Lung microvascular endothelial cell (primary cell): Measurements from ENCODE around the gene UBFD1. TPM values are rescaled to one million over a fixed set of nuclear protein-coding genes. Genes with fewer than 3 reads are reported as not detected.
A peak's percentile ranks its signal among the peaks of the same experiment; 100 is the strongest.
"Not testable (repeated sequence)": the region's sequence is repeated elsewhere in the genome, so short reads cannot be mapped to it uniquely, and the experiment has no call there.

Source experiments
- DNase-seq, 2 donors: peaks; one replicate each; pipeline versions ENCODE4 v3.0.0 to v3.0.0-alpha.2; 2010; ENCODE audit warnings: low read depth in 2 of 2
- total RNA-seq: library from RNA; depleted of rRNA; stranded (reverse); fragments of >200 nt; gene quantifications from 2 replicates; pipeline ENCODE4 v1.2.1, GENCODE V29; 2014

Gene UBFD1, protein sequence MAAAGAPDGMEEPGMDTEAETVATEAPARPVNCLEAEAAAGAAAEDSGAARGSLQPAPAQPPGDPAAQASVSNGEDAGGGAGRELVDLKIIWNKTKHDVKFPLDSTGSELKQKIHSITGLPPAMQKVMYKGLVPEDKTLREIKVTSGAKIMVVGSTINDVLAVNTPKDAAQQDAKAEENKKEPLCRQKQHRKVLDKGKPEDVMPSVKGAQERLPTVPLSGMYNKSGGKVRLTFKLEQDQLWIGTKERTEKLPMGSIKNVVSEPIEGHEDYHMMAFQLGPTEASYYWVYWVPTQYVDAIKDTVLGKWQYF
- 39.7 and 68.5 TPM in 2 replicates for total RNA-seq

DNA sequence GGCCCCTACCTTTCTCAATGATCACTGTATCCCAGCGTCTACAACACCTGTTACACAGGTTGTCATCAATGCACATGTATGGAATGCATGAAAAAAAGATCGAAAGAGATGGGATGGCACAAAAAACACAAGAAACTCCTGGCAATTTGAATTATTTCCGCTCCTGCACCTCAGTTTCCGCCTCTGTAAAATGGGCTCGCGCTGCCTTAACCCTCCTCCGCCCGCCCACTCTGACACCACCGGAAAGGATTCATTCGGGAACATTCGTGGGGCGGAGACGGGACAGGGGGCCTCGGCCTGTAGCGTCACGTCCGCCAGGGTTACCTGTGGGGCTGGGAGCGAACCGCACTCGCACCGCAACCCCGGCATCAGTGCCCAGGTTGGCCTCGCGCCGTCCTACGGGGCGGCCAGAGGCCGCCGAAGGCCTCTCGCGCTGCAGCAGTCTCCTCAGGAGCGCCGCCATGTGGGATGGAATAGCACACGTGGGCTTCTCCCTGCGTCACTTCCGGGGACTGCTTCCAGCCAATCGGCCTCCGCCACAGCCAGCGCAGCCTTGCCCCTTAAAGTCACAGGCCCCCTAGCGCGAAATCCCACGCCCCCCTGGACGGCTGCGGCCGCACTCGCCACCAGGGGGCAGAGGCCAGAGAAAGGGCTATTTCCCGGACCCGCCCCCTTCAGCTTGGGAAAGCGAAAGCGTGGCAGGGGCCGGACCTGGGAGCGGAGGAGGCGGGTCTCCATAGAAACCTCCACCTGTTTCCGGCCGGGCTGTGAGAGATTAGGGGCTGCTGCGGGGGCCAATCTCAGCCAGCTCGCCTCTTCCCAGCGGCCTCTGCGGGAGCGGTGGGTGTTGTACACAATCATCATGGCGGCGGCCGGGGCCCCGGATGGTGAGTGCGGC lies at the start of gene UBFD1, which contains the start of gene EARS2:
Gene UBFD1, plus strand, starts transcription at position 847 of the 898 bp plus-strand sequence. Its CDS starts 16 bp downstream, at position 863.
Gene EARS2, minus strand, starts transcription at position 470 of the 898 bp plus-strand sequence. Its CDS starts 7 bp downstream, at position 463.
- DNase-seq: peak; percentile 99

DNA sequence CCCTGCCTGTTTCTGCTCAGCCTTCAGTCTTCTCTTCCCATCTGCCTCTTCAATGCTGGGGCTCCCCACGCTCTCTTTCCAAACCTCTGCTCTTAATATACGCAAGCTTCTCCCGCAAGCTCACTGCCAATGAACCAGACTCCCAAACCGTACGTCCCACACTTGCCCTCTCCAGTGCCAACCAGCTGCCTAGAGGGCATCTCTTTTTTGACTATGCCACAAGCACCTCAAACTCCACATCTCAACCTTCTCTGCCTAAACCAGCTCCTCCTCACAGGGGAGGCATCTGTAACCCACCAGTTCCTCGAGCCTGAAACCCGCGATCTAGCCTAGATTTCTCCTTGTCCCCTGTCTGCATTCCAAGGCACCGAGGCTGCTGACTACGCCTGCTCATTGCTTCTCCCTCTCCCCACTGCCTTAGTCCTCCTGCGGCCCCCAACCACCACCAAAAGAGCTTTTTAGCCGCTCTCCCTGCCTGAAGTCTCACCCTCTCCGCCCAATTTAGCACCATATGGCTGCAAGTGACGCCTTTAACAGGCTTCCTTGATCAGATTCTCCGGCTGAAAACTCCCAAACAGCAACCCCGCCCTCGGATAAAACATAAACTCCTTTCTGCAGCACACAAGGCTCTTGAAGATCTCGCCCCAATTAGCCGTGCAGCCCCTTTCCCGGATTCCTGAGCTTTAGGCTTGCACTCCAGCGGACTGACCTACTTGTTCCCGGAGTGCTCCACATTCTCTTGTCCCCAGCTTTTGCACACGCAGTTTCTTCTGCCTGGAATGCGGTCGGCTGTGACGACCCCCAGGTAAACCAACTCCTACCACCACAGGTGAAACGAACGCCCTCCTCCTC lies 48.7 kb upstream of the UBFD1 start:
- DNase-seq: peak; percentile 16 to 27

DNA sequence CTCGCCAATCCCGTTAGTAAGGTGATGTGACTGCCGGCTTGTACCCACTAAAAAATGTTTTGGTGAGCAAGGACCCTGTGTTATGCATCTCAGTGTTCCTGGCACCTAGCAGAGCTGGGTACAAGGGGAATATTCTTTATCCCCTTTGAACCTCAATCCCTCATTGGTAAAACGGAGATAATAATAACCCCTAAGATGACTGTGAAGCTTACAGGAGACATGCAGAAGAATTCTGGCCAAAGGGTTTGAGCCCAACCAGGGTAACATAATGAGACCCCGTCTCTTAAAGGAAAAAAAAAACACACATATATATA lies 48.1 kb upstream of the UBFD1 start:
- DNase-seq: no peak

DNA sequence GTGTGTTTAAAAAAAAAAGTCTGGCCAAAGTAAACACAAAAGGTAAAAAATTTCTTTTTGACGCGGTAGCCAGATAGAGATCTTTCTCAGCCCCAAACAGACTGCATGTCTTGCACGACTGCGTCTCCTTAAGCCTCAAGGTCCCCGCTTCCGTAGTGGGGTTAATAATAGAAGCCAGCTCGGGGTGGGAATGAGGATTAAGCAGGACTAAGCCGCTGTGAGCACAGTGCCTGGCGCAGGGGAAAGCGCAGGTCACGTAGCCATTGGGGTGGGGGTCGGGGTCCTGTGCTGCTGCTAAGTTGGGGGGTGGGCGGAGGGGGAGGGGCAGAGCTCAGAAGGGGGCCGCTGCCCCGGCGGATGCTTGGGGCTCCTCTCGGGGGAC lies 47.8 kb upstream of the UBFD1 start:
- DNase-seq: peak in 1 of 2 donors; percentile 40

DNA sequence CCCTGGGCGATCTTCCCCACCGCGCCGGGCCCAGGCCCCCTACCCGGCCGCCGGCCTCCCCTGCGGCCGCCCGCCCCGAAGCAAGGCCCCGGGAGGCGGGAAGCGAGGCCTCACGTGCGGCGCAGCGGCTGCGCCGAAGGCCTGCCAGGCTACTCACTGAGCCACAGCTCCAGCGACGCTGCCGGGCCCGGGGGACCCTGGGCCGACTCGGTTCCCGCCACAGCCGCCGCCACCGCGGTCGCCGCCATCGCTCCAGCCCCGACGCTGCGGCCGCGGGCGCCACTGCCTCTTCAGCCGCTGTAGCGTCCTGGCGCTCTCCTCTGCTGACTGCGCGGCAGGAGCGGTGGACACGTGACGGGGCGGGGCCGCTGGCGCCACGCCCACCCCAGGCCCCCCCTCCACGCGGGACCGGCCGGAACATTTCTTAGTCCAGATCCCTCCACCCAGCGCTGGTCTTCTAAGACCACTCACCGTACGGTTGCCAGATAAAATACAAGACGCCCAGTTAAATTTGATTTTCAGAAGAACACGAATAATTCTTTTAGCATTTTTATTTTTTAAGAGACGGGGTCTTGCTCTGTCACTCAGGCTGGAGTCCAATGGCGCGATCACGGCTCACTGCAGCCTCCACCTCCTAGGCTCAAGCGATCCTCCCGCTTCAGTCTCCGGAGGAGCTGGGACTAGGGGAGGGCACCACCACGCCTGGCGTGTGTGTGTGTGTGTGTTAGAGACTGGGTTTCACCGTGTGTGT lies 47.2 kb upstream of the UBFD1 start, which contains the start of gene GGA2:
Gene GGA2, minus strand, starts transcription at position 331 of the 751 bp plus-strand sequence. Its CDS starts 83 bp downstream, at position 248.
- peak; percentile 87 to 90 for DNase-seq

DNA sequence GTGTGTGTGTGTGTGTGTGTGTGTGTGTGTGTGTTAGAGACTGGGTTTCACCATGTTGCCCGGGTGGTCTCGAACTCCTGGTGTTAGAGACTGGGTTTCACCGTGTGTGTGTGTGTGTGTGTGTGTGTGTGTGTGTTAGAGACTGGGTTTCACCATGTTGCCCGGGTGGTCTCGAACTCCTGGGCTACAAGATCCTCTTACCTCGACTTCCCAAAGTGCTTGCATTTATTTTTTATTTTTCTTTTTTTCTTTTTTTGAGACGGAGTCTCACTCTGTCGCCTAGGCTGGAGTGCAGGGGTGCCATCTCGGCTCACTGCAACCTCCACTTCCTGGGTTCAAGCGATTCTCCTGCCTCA lies 46.6 kb upstream of the UBFD1 start:
- DNase-seq: not testable (repeated sequence)

DNA sequence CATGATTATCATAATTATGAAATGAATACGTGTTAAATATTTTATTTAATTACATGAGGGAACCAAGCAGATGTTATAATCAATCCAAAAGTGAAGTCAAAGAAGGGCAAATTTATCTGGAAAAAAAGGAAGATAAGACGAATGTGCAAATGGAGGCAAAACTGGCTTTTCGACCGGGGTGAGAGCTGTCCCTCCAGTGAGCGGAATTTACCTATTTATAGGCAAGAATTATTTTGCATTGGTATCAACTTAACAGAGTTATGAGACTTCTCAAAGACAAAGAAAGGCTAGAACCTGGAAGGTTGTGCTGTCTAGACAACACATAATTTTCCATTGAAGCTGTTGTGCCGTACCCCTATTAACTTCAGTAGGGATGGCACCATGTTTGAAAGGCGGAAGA lies 45.8 kb upstream of the UBFD1 start:
- DNase-seq: no peak

DNA sequence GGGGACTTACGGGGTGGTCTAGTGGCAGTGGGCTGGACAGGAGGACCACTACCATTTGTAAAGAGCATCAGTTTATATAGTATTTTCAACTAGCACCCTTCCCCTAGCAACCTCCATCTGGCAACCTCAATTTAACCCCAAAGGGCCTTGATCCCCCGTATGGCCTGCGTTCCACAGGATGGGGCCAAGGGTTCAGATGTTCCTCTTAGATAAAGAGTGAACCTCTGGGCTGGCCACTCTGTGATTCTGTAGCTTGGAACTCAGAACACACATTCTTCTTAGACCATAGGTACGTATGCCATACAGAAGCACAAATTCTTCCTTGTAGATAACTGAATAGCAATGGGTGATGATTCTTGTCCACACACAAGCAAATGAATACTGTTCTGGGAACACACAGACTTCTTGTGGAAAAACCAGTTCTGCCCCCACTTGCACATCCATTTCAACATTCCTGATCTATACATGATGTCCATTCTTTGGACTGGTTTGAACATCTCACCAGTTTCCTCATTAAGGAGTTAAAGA lies 45.3 kb upstream of the UBFD1 start:
- no peak for DNase-seq

DNA sequence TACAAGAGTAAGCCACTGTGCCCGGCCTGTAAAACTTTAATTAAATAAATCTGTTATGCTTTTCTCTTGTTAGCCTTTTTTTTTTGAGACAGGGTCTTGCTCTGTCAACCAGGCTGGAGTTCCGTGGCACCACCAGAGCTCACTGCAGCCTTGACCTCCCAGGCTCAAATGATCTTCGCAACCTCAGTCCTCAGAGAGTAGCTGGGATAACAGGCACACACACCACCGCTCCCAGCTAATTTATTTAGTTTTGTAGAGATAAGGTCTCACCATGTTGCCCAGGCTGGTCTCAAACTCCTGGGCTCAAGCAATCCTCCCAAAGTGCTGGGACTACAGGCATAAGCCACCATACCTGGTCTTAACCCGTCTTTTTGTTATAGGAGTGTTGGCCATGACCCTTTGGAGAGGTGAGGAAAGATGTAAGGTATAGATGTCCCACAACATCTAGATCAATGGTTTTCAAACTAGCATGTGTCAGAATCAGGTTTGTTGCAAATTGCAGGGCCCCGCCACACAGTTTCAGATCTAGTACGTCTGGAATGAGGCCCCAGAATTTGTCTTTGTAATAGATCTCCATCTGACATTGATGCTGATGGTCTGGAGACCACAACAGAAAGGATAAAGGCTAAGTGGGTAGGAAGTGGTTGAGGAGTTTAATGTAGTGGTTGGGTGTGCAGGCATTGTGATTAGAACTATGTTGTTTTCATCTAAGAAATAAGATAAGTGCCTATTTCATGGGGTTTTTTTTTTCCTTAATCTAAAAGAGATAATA lies 43.0 kb upstream of the UBFD1 start:
- no peak for DNase-seq

DNA sequence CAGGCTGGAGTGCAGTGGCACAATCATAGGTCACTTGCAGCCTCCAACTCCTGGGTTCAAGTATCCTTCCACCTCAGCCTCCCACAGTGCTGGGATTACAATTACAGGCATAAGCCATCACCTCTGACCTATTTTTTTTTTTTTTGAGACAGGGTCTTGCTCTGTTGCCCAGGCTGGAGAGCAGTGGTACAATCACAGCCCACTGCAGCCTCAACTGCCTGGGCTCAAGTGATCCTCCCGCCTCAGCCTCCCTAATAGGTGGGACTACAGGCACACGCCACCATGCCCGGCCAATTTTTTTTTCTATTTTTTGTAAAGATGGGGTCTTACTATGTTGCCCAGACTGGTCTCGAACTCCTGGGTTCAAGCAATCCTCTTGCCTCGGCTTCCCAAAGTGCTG lies 41.6 kb upstream of the UBFD1 start:
- DNase-seq: no peak

DNA sequence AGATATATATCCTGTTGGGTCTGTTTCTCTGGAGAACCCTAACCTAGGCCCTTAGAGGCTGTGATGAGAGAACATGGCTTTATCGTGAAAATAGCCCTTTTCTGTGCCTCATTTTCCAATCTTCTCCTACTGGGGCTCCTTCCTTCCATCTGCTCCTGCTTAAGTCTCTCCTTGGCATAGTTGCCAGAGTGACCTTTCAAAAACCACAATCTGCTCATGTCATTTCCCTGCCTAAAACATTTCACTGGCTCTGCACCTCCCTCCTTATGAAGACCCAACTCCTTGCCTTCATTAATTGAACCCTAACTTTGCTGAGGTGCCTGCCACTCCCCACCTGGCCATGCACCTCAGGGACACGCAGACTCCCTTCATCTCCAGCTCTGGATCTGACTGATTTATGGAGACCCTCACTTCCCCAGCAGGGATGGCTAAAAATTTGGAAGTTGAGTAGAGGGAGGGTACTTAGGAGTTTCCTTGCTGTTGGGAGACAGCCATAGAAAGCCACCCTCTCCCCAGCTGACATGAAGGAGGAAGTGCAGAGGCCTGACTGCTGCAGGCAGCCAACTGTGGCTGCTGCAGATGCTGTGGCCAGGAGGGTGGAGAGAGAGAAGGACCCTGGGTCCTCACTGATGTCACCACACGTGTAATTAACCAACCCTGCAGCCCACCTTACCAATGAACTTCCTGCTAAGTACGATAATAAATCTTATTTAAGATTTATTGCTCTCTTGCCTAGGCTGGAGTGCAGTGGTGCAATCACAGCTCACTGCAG lies 41.0 kb upstream of the UBFD1 start:
- DNase-seq: no peak

DNA sequence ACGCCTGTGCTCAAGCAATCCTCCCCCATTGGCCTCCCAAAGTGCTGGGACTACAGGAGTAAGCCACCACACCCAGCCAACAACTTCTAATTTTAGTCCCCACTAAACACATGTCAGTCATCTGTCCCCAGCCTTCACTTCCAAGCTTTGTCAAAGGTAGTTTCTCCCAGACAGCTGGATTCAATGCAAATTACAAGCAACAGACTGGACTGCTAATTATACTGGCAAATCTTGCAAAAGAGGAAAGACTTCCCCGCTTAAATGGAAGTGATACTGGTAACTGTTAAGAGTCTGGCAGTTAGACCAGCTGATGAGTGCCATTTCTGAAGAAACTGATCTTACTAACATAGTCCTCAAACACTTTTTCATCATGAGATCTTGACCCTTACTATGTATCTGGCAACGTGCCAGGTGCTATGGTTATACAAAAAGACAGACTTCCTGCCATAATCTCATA lies 39.1 kb upstream of the UBFD1 start:
- peak; percentile 14 to 71 for DNase-seq

DNA sequence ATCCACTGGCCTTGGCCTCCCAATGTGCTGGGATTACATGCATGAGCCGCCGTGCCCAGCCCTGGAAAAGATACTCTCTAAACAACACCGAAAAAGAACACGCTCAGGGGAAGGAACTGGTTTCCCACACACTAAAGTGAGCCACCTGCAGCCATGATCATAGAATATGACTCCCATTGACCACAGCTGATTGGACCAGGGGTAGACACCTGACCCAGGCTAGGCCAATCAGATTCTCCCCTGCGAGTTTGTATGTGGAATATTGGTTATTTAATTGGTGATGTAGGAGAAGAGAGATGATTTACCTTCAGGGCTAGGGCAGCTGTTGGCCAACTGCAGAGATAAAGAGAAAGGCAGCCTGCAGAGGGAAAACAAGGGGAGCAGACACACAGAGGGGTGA lies 38.2 kb upstream of the UBFD1 start:
- DNase-seq: no peak

DNA sequence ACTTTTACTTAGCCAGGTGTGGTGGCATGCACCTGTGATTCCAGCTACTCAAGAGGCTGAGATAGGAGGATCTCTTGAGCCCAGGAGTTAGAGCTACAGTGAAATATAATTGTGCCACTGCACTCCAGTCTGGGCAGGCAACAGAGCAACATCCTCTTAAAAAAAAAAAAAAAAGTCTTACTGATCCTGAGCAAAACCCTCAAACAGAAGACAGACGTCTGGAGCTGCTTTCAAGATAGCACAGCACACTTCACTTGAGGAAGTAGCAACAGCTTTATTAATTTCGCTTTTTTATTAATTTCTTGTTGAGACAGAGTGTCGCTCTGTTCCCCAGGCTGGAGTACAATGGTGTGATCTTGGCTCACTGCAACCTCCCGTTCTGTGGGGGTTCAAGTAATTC lies 37.0 kb upstream of the UBFD1 start:
- DNase-seq: no peak

DNA sequence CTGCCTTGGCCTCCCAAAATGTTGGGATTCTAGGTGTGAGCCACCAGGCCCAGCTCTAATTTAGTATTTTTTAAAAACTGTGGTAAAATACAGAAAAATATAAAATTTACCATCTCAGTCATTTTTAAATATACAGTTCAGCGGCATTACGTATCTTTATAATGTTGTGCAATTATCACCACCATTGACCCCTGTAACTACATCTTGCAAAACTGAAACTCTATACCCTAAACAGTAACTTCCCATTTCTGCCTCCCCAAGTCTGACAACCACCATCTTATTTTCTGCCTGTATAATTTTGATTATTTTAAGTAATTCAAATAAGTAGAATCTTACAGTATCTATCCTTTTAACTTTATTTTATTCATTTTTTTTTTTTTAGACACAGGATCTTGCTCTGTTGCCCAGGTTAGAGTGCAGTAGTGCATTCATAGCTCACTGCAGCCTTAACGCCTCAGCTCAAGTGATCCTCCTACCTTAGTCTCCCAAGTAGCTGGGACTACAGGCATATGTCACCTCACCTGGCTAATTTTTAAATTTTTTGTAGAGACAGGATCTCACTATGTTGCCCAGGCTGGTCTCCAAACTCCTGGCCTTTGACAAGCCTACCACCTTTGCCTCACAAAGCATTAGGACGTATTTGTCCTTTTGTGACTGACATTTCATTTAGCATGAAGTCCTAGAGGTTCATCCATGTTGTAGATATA lies 36.3 kb upstream of the UBFD1 start:
- DNase-seq: no peak

DNA sequence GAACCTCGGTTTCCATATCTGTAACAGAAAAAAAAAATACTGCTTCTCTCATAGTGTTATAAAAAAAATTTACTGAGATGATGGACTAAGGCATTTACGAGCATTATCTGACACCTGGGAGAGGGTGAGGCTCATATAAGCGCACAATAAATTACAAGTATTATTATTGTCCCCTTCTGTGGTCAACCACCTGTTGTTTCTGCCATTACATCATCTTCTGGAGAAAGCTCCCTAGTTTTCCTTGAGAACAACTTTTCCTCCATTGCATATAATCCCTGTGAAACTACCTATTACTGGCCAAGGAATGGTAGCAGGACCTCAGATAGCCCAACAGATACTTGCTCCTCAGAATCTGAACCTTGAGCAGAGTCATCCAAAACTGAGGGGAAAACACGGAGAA lies 35.6 kb upstream of the UBFD1 start:
- no peak for DNase-seq

DNA sequence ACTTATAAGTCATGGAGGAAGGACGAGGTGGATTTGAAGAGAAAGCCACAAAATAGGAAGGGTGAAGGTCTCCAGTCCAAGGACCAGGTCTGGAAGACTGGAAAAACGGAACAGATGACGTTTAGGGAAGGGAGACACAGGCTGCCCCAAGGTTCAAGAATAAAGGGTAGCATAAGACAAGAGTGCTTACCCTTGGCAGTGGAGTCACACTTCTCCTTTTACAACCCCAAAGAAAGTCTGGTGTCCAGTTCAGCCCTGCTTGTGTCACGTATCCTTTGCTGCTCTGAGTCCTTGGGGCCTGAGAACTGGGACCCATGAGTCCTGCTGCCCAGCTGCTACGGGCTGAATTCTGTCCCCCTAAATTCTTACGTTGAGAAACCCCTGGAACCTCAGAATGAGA lies 34.2 kb upstream of the UBFD1 start:
- no peak for DNase-seq

DNA sequence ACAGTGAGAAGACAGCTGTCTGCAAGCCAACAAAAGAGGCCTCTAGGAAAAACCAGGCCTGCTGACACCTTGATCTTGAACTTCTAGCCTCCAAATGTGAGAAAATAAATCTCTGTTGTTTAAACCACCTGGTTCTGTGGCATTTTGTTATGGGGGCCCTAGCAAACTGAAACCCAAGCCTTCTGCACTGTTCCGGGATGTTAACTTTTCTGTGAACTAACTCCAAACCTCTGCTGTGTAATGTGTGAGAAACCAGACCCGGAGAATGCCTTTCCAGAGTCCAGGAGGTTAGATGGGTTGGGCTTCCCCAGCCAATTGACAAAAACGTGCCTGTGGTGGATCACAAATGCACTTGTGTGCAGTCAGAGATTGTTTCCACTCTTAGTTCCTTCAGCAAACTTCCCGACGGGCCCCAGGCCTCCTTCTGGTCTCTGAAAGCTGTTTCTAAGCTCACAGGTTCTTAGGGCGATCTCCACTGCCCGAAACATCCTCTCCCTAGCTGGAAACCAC lies 33.6 kb upstream of the UBFD1 start:
- no peak for DNase-seq
